ENCODE results near the gene MYPOP. TPM values are rescaled to one million over a fixed set of nuclear protein-coding genes. Genes with fewer than 3 reads are reported as not detected.

MYPOP gene
- total RNA-seq, 2 experiments from 2014 or later: 4.5 to 4.8 TPM

- Mint-ChIP-seq H3K9me3 (no peaks in the 10 kb centered on the region), H3K4me3 (no peak overlapping the region), H3K27ac (peak overlapping the region; percentile 56), H3K4me1 (ENCODE audit: low read depth) (peaks cover 7% of the 10 kb centered on the region), H3K36me3 (ENCODE audit: low read depth) (no peaks in the 10 kb centered on the region), H3K27me3 (ENCODE audit: low read depth) (peaks cover 2% of the 10 kb centered on the region)
- intact Hi-C loops (cut with micrococcal nuclease): loop anchor here (5.0 kb wide), 1 partner anchor 887 kb away; no protein-coding TSS in a partner anchor
- CTCF ChIA-PET: interaction anchor here (0.5 to 0.7 kb wide), 2 partner anchors 72 to 88 kb away, joined by 3 read pairs; no protein-coding TSS in a partner anchor
- no peak for DNase-seq
Observed at GRCh38 chr19:45924891-45925447, 22.6 kb upstream of the MYPOP start.

GRCh38 chr19:45922281-45922680 is 19.9 kb upstream of the MYPOP start:
- Mint-ChIP-seq H3K4me1 (ENCODE audit: low read depth) (peaks cover 2% of the 10 kb centered on the region), H3K36me3 (ENCODE audit: low read depth) (no peaks in the 10 kb centered on the region), H3K27me3 (ENCODE audit: low read depth) (peaks cover 4% of the 10 kb centered on the region), H3K9me3 (no peaks in the 10 kb centered on the region), H3K4me3 (no peak overlapping the region), H3K27ac (no peak overlapping the region)
- intact Hi-C loops (cut with micrococcal nuclease): no loop called here
- CTCF ChIA-PET: no interaction called here
- no peak for DNase-seq

- intact Hi-C loops (cut with micrococcal nuclease): no loop called here
- no peaks in the 10 kb centered on the region for H3K4me1 Mint-ChIP-seq (ENCODE audit: low read depth)
- H3K27ac Mint-ChIP-seq: no peak overlapping the region
- peaks cover 9% of the 10 kb centered on the region for H3K27me3 Mint-ChIP-seq (ENCODE audit: low read depth)
- no peak overlapping the region for H3K4me3 Mint-ChIP-seq
- no peak for DNase-seq
- no peaks in the 10 kb centered on the region for H3K9me3 Mint-ChIP-seq
- H3K36me3 Mint-ChIP-seq (ENCODE audit: low read depth): no peaks in the 10 kb centered on the region
- CTCF ChIA-PET: no interaction called here
Observed at GRCh38 chr19:45920458-45920857, 18.0 kb upstream of the MYPOP start.

- CTCF ChIA-PET: interaction anchor here (0.6 kb wide), 1 partner anchor 73 kb away, joined by 4 read pairs; no protein-coding TSS in a partner anchor
- no peaks in the 10 kb centered on the region for H3K4me1 Mint-ChIP-seq (ENCODE audit: low read depth)
Observed at GRCh38 chr19:45919678-45920077, 17.3 kb upstream of the MYPOP start.

GRCh38 chr19:45918721-45919120 is 16.3 kb upstream of the MYPOP start:
- H3K27ac Mint-ChIP-seq: no peak overlapping the region
- no peak overlapping the region for H3K4me3 Mint-ChIP-seq
- H3K27me3 Mint-ChIP-seq (ENCODE audit: low read depth): peaks cover 9% of the 10 kb centered on the region
- no peak for DNase-seq
- no peaks in the 10 kb centered on the region for H3K9me3 Mint-ChIP-seq
- H3K36me3 Mint-ChIP-seq (ENCODE audit: low read depth): no peaks in the 10 kb centered on the region
- H3K4me1 Mint-ChIP-seq (ENCODE audit: low read depth): no peaks in the 10 kb centered on the region
- CTCF ChIA-PET: no interaction called here
- intact Hi-C loops (cut with micrococcal nuclease): no loop called here

More at GRCh38 chr19:45919678-45920077, 17.3 kb upstream of the MYPOP start:
- Mint-ChIP-seq H3K27me3 (ENCODE audit: low read depth) (peaks cover 9% of the 10 kb centered on the region), H3K27ac (no peak overlapping the region), H3K4me3 (no peak overlapping the region), H3K36me3 (ENCODE audit: low read depth) (no peaks in the 10 kb centered on the region), H3K9me3 (no peaks in the 10 kb centered on the region)
- intact Hi-C loops (cut with micrococcal nuclease): no loop called here
- DNase-seq: no peak

GRCh38 chr19:45917421-45918091 is 15.1 kb upstream of the MYPOP start:
- Mint-ChIP-seq H3K9me3 (no peaks in the 10 kb centered on the region), H3K36me3 (ENCODE audit: low read depth) (no peaks in the 10 kb centered on the region), H3K4me3 (no peak overlapping the region), H3K27me3 (ENCODE audit: low read depth) (peaks cover 14% of the 10 kb centered on the region), H3K4me1 (ENCODE audit: low read depth) (no peaks in the 10 kb centered on the region), H3K27ac (no peak overlapping the region)
- CTCF ChIA-PET: interaction anchor here (0.7 kb wide), 1 partner anchor 101 kb away, joined by 5 read pairs; no protein-coding TSS in a partner anchor
- DNase-seq: no peak
- intact Hi-C loops (cut with micrococcal nuclease): no loop called here

GRCh38 chr19:45913874-45914830 is 11.7 kb upstream of the MYPOP start, which contains the start of gene NANOS2:
TSS of gene NANOS2 (minus strand) at chr19:45914778. CDS start at chr19:45914693, 85 bp downstream.
- Mint-ChIP-seq H3K27ac (no peak within 1 kb of the TSS), H3K4me3 (no peak within 1 kb of the TSS), H3K4me1 (ENCODE audit: low read depth) (no peaks in the 10 kb centered on the region), H3K27me3 (ENCODE audit: low read depth) (peaks cover 15% of the 10 kb centered on the region), H3K36me3 (ENCODE audit: low read depth) (no peaks in the 10 kb centered on the region), H3K9me3 (no peaks in the 10 kb centered on the region)
- CTCF ChIA-PET: no interaction called here
- intact Hi-C loops (cut with micrococcal nuclease): no loop called here
- DNase-seq: no peak

GRCh38 chr19:45911291-45911690 is 8.9 kb upstream of the MYPOP start:
- CTCF ChIA-PET: no interaction called here
- DNase-seq: no peak
- no peaks in the 10 kb centered on the region for H3K36me3 Mint-ChIP-seq (ENCODE audit: low read depth)
- no peak overlapping the region for H3K4me3 Mint-ChIP-seq
- H3K9me3 Mint-ChIP-seq: no peaks in the 10 kb centered on the region
- no peak overlapping the region for H3K27ac Mint-ChIP-seq
- peaks cover 12% of the 10 kb centered on the region for H3K27me3 Mint-ChIP-seq (ENCODE audit: low read depth)
- intact Hi-C loops (cut with micrococcal nuclease): no loop called here
- no peaks in the 10 kb centered on the region for H3K4me1 Mint-ChIP-seq (ENCODE audit: low read depth)

GRCh38 chr19:45908956-45909355 is 6.5 kb upstream of the MYPOP start:
- H3K27me3 Mint-ChIP-seq (ENCODE audit: low read depth): peaks cover 11% of the 10 kb centered on the region
- no peaks in the 10 kb centered on the region for H3K4me1 Mint-ChIP-seq (ENCODE audit: low read depth)
- CTCF ChIA-PET: no interaction called here
- H3K9me3 Mint-ChIP-seq: no peaks in the 10 kb centered on the region
- H3K36me3 Mint-ChIP-seq (ENCODE audit: low read depth): no peaks in the 10 kb centered on the region
- H3K27ac Mint-ChIP-seq: no peak overlapping the region
- intact Hi-C loops (cut with micrococcal nuclease): no loop called here
- no peak overlapping the region for H3K4me3 Mint-ChIP-seq
- DNase-seq: no peak

- Mint-ChIP-seq H3K36me3 (ENCODE audit: low read depth) (no peaks in the 10 kb centered on the region), H3K27me3 (ENCODE audit: low read depth) (peaks cover 2% of the 10 kb centered on the region), H3K27ac (no peak overlapping the region), H3K4me3 (no peak overlapping the region), H3K9me3 (no peaks in the 10 kb centered on the region), H3K4me1 (ENCODE audit: low read depth) (peaks cover 6% of the 10 kb centered on the region)
- CTCF ChIA-PET: no interaction called here
- no peak for DNase-seq
- intact Hi-C loops (cut with micrococcal nuclease): no loop called here
Observed at GRCh38 chr19:45906221-45906620, 3.8 kb upstream of the MYPOP start.

- Mint-ChIP-seq H3K27ac (no peak overlapping the region), H3K4me1 (ENCODE audit: low read depth) (peaks cover 12% of the 10 kb centered on the region), H3K36me3 (ENCODE audit: low read depth) (peaks cover 2% of the 10 kb centered on the region), H3K9me3 (no peaks in the 10 kb centered on the region), H3K4me3 (no peak overlapping the region), H3K27me3 (ENCODE audit: low read depth) (peaks cover 2% of the 10 kb centered on the region)
- no peak for DNase-seq
- intact Hi-C loops (cut with micrococcal nuclease): no loop called here
- CTCF ChIA-PET: no interaction called here
Observed at GRCh38 chr19:45905011-45905410, 2.6 kb upstream of the MYPOP start.

All from activated naive CD4-positive, alpha-beta T cell treated with anti-CD3 and anti-CD28 coated beads for 36 hours (primary cell).